Mesenchymal stem cell (in vitro differentiated cells and primary cell): ENCODE measurements around the gene UBL4A.

Experiments
- DNase-seq: peaks from one replicate; pipeline ENCODE4 v3.0.0-alpha.2; 2013
- H2AFZ ChIP-seq: one replicate; pipeline ENCODE4 v1.6.1; 2013; ENCODE audit warnings: low read depth, mild to moderate bottlenecking, control low read depth, inconsistent platforms, low read length, moderate library complexity
- H2AK5ac ChIP-seq: 2 replicates; pipeline ENCODE4 v1.6.1; 2013; ENCODE audit warnings: low read length, moderate library complexity, mild to moderate bottlenecking, inconsistent platforms; ENCODE audit not compliant: severe bottlenecking
- H2BK120ac ChIP-seq: one replicate; pipeline ENCODE4 v1.6.1; 2013; ENCODE audit warnings: low read depth, mild to moderate bottlenecking, inconsistent platforms, low read length, moderate library complexity
- H2BK12ac ChIP-seq, 2 experiments: one replicate each; pipeline ENCODE4 v1.6.1; 2013; ENCODE audit warnings: inconsistent platforms in 2 of 2, low read length in 2 of 2, mild to moderate bottlenecking in 2 of 2, moderate library complexity in 2 of 2, control low read depth in 1 of 2
- H2BK15ac ChIP-seq: one replicate; pipeline ENCODE4 v1.6.1; 2013; ENCODE audit warnings: mild to moderate bottlenecking, low read depth, inconsistent platforms; ENCODE audit not compliant: poor library complexity, severe bottlenecking
- H2BK5ac ChIP-seq: 2 replicates; pipeline ENCODE4 v1.6.1; 2013; ENCODE audit warnings: low read depth, mild to moderate bottlenecking, low read length, control low read depth, inconsistent platforms; ENCODE audit not compliant: poor library complexity, severe bottlenecking
- H3K14ac ChIP-seq, 2 experiments: one replicate each; pipeline ENCODE4 v1.6.1; 2013; ENCODE audit warnings: inconsistent platforms in 2 of 2, low read length in 2 of 2, control low read depth in 1 of 2, mild to moderate bottlenecking in 1 of 2, moderate library complexity in 1 of 2
- H3K18ac ChIP-seq, 2 experiments: one replicate each; pipeline ENCODE4 v1.6.1; 2013; ENCODE audit warnings: inconsistent platforms in 2 of 2, low read length in 2 of 2, control low read depth in 1 of 2, low read depth in 1 of 2, mild to moderate bottlenecking in 1 of 2
- H3K23ac ChIP-seq, 2 experiments: one replicate each; pipeline ENCODE4 v1.6.1; 2013; ENCODE audit warnings: inconsistent platforms in 2 of 2, low read length in 2 of 2, mild to moderate bottlenecking in 2 of 2, moderate library complexity in 2 of 2, control low read depth in 1 of 2
- H3K27ac ChIP-seq: 2 replicates; pipeline ENCODE4 v1.5.1; 2013; ENCODE audit warnings: mild to moderate bottlenecking, moderate library complexity, low read length, control low read depth, inconsistent platforms; ENCODE audit not compliant: poor library complexity, severe bottlenecking
- H3K27me3 ChIP-seq, 2 experiments: 2 replicates each; pipeline versions ENCODE4 v1.6.1 to v1.7.0; 2013; ENCODE audit warnings: low read length in 2 of 2, mild to moderate bottlenecking in 2 of 2, moderate library complexity in 2 of 2, control low read depth in 1 of 2, inconsistent platforms in 1 of 2; ENCODE audit not compliant: control insufficient read depth in 1 of 2, insufficient read depth in 1 of 2
- H3K36me3 ChIP-seq, 2 experiments: 2 replicates each; pipeline versions ENCODE4 v1.6.1 to v1.7.0; 2013; ENCODE audit warnings: low read length in 2 of 2, control low read depth in 1 of 2, inconsistent platforms in 1 of 2, low read depth in 1 of 2, mild to moderate bottlenecking in 1 of 2; ENCODE audit not compliant: insufficient read depth in 2 of 2, control insufficient read depth in 1 of 2
- H3K4ac ChIP-seq, 2 experiments: one replicate each; pipeline ENCODE4 v1.6.1; 2013; ENCODE audit warnings: inconsistent platforms in 2 of 2, low read length in 2 of 2, mild to moderate bottlenecking in 2 of 2, moderate library complexity in 2 of 2, control low read depth in 1 of 2, low read depth in 1 of 2
- H3K4me1 ChIP-seq: 2 replicates; pipeline ENCODE4 v1.6.1; 2013; ENCODE audit warnings: low read depth, low read length, control low read depth; ENCODE audit not compliant: control insufficient read depth, insufficient read depth
- H3K4me2 ChIP-seq: 2 replicates; pipeline ENCODE4 v1.6.1; 2013; ENCODE audit warnings: low read length, mild to moderate bottlenecking, inconsistent platforms; ENCODE audit not compliant: poor library complexity, severe bottlenecking
- H3K4me3 ChIP-seq, 2 experiments: 2 replicates each; pipeline versions ENCODE4 v1.5.1 to v1.7.0; 2013; ENCODE audit warnings: low read length in 2 of 2, mild to moderate bottlenecking in 2 of 2, control low read depth in 1 of 2, low read depth in 1 of 2; ENCODE audit not compliant: insufficient read depth in 1 of 2
- H3K79me1 ChIP-seq: replicated peaks from 2 replicates; pipeline ENCODE4 v1.6.1; 2013; ENCODE audit warnings: mild to moderate bottlenecking, control low read depth, low read length, inconsistent platforms; ENCODE audit not compliant: poor library complexity, severe bottlenecking
- H3K9ac ChIP-seq: 2 replicates; pipeline ENCODE4 v1.7.0; 2013; ENCODE audit warnings: mild to moderate bottlenecking, low read length, moderate library complexity
- H3K9me3 ChIP-seq: 2 replicates; pipeline ENCODE4 v1.7.0; 2013; ENCODE audit warnings: mild to moderate bottlenecking, low read length; ENCODE audit not compliant: control insufficient read depth
- H4K8ac ChIP-seq: one replicate; pipeline ENCODE4 v1.6.1; 2013; ENCODE audit warnings: inconsistent platforms, mild to moderate bottlenecking, low read length, moderate library complexity
- H4K91ac ChIP-seq: one replicate; pipeline ENCODE4 v1.6.1; 2013; ENCODE audit warnings: mild to moderate bottlenecking, low read length, inconsistent platforms
- WGBS: methylation state at CpG from one replicate; pipeline ENCODE4 v1.1.7; 2013; ENCODE audit warnings: mixed read lengths; 5-methylcytosine and 5-hydroxymethylcytosine counted together

The UBL4A gene

DNA sequence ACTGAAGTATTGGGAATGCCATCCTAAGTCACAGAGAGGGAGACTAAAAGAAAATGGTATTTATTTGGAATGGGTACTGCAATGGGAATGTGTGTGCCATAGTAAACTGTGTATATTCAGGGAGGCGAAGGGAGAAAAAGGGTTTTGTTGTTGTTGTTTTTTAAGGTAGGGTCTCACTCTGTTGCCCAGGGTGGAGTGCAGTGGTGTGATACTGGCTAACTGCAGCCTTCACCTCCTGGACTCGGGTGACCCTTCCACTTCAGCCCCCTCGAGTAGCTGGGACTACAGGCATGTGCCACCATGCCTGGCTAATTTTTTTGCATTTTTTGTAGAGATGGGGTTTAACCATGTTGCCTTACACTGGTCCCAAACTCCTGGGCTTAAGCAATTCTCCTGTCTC, 8.3 kb upstream of the UBL4A start:
- no peak for DNase-seq
- WGBS, result 77% methylated on average over 3 of the region's 3 CpGs
- Histone ChIP-seq H3K9me3 (no peaks in the 10 kb centered on the region), H3K4me1 (no peaks in the 10 kb centered on the region), H2BK120ac (no peak overlapping the region), H2AFZ (no peak overlapping the region), H3K14ac (no peak overlapping the region), H3K79me1 (no peaks in the 10 kb centered on the region), H2BK12ac (no peak overlapping the region), H4K8ac (no peak overlapping the region), H3K23ac (no peak overlapping the region), H3K4ac (no peak overlapping the region), H2BK5ac (no peak overlapping the region), H3K4me3 (no peak overlapping the region), H3K18ac (no peak overlapping the region), H2BK15ac (no peak overlapping the region), H3K27me3 (peaks cover 0 to 5% of the 10 kb centered on the region in 2 experiments), H4K91ac (no peak overlapping the region), H3K4me2 (no peak overlapping the region), H2AK5ac (no peak overlapping the region), H3K9ac (no peak overlapping the region), H3K27ac (no peak overlapping the region), H3K36me3 (no peaks in the 10 kb centered on the region)

DNA sequence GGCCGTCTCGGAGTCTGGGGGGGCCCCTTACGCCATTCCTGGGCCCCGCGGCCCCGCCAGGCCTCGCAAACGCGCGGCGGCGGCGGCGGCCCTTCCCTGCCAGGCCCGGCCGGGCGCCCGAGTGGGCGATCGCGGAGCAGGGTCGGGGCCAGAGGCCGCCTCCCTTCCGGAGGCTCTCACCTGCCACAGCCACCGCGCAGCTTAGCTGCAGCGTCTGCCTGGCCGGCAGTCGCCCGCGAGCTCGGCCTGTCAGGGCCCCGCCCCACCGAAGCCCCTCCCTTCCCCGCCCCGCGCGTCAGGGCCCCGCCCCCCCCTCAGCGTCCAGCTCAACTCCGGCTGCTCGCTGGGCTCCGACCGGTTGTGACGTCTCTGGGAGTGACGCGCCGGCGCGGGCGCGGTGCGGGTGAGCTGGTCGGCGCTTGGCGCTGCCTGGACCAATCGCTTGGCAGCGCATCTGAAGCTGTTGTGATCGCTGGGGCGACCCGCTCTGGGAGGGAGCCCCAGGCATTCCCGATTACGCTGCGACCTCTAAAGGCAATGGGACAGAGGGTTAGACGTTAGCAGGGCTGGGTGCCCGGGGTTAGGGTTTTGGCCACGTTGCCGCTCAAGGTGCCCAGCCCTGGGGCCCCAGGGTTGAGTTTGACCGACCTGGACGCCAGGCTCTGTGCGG, 4.1 kb upstream of the UBL4A start, which contains the start of gene SLC10A3:
Gene SLC10A3 (minus strand): TSS at position 216 of the 670 bp plus-strand sequence. CDS start 1,689 bp downstream, outside the sequence.
- peak within 1 kb of the TSS in 1 of 2 experiments; percentile 48 for H3K14ac ChIP-seq
- H3K4me2 ChIP-seq, result peak within 1 kb of the TSS; percentile 82
- no peak within 1 kb of the TSS for H4K8ac ChIP-seq
- H3K36me3 ChIP-seq, result peaks cover 15 to 19% of the 10 kb centered on the region in 2 experiments
- peaks cover 5% of the 10 kb centered on the region for H3K79me1 ChIP-seq
- WGBS, result under 1% methylated on average over 49 of the region's 71 CpGs
- H3K27me3 ChIP-seq, result peaks cover 0 to 5% of the 10 kb centered on the region in 2 experiments
- no peak within 1 kb of the TSS for H3K23ac ChIP-seq
- peak; percentile 94 for DNase-seq
- peak within 1 kb of the TSS; percentile 75 for H4K91ac ChIP-seq
- H3K18ac ChIP-seq, result peak within 1 kb of the TSS; percentile 70 to 88
- peak within 1 kb of the TSS; percentile 90 for H2BK15ac ChIP-seq
- H2BK120ac ChIP-seq, result peak within 1 kb of the TSS; percentile 79
- H2AFZ ChIP-seq, result peak within 1 kb of the TSS; percentile 63
- peak within 1 kb of the TSS; percentile 51 for H2AK5ac ChIP-seq
- peak within 1 kb of the TSS; percentile 57 for H2BK5ac ChIP-seq
- H3K4me3 ChIP-seq, result peak within 1 kb of the TSS; percentile 65 to 82
- no peaks in the 10 kb centered on the region for H3K9me3 ChIP-seq
- peak within 1 kb of the TSS; percentile 93 for H3K9ac ChIP-seq
- peak within 1 kb of the TSS; percentile 76 for H3K27ac ChIP-seq
- peak within 1 kb of the TSS in 1 of 2 experiments; percentile 54 for H2BK12ac ChIP-seq
- peak within 1 kb of the TSS; percentile 67 to 95 for H3K4ac ChIP-seq
- H3K4me1 ChIP-seq, result peaks cover 14% of the 10 kb centered on the region

GRCh38 chrX:154490021-154490413, 3.6 kb upstream of the UBL4A start:
- Histone ChIP-seq H3K27me3 (peaks cover 0 to 5% of the 10 kb centered on the region in 2 experiments), H2BK120ac (no peak overlapping the region), H3K79me1 (peaks cover 7% of the 10 kb centered on the region), H3K4me3 (peak overlapping the region; percentile 65 to 82), H3K4me1 (peaks cover 19% of the 10 kb centered on the region), H3K18ac (peak overlapping the region; percentile 54 to 88), H3K27ac (peak overlapping the region; percentile 49), H3K9ac (peak overlapping the region; percentile 85), H3K14ac (peak overlapping the region in 1 of 2 experiments; percentile 15), H4K91ac (peak overlapping the region; percentile 75), H2AFZ (no peak overlapping the region), H3K36me3 (peaks cover 18 to 23% of the 10 kb centered on the region in 2 experiments), H3K9me3 (no peaks in the 10 kb centered on the region), H3K4ac (peak overlapping the region; percentile 67 to 95), H3K23ac (no peak overlapping the region), H2BK15ac (peak overlapping the region; percentile 90), H2AK5ac (no peak overlapping the region), H2BK12ac (peak overlapping the region in 1 of 2 experiments; percentile 54), H2BK5ac (no peak overlapping the region), H4K8ac (no peak overlapping the region), H3K4me2 (peak overlapping the region; percentile 82)
- 5% methylated on average over 6 of the region's 19 CpGs for WGBS
- peak; percentile 64 for DNase-seq

DNA sequence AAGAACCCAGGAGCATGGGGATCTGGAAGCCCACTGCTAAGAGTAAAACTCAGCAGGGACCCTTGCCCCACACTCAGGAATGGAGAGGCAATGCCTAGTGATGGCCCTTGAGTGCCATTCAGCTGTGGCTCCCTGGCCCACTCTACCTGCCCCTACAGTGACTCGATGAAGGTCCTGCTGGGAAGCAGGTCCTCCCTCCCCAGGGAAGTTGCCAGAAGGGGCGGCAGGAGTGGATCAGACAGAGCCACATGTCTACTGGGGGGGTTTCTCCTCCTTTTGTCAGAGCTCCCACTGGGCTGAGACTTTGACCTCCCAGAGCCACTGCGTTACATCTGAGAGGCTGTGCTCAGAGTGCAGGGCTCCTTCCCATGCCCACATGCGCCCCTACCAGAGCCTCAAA, 2.8 kb upstream of the UBL4A start:
- Histone ChIP-seq H3K23ac (no peak overlapping the region), H4K91ac (no peak overlapping the region), H3K79me1 (peaks cover 14% of the 10 kb centered on the region), H3K9ac (peak overlapping the region; percentile 85), H2AFZ (no peak overlapping the region), H3K27me3 (no peaks in the 10 kb centered on the region), H4K8ac (no peak overlapping the region), H3K9me3 (no peaks in the 10 kb centered on the region), H3K36me3 (peaks cover 25 to 31% of the 10 kb centered on the region in 2 experiments), H3K18ac (no peak overlapping the region), H3K4me2 (no peak overlapping the region), H2BK120ac (no peak overlapping the region), H3K4me3 (peak overlapping the region in 1 of 2 experiments; percentile 82), H2BK15ac (no peak overlapping the region), H2BK5ac (no peak overlapping the region), H3K4me1 (peaks cover 26% of the 10 kb centered on the region), H2BK12ac (no peak overlapping the region), H3K27ac (no peak overlapping the region), H3K14ac (no peak overlapping the region), H2AK5ac (no peak overlapping the region), H3K4ac (no peak overlapping the region)
- no peak for DNase-seq
- WGBS, result 100% methylated on average over 4 of the region's 4 CpGs
